ENCODE results near the gene FSCN2.
"Not testable (repeated sequence)": the region's sequence is repeated elsewhere in the genome, so short reads cannot be mapped to it uniquely, and the experiment has no call there.

The FSCN2 gene

GRCh38 chr17:81522491-81523401, 5.4 kb upstream of the FSCN2 start:
- intact Hi-C loops (cut with micrococcal nuclease) = no loop called here
- H3K27me3 Mint-ChIP-seq = peaks cover 73% of the 10 kb centered on the region
- H3K27ac Mint-ChIP-seq = no peak overlapping the region
- H3K4me1 Mint-ChIP-seq (ENCODE audit: low read depth) = peaks cover 18% of the 10 kb centered on the region
- H3K9me3 Mint-ChIP-seq = no peaks in the 10 kb centered on the region
- H3K4me3 Mint-ChIP-seq = no peak overlapping the region
- H3K36me3 Mint-ChIP-seq (ENCODE audit: low read depth) = peaks cover 6% of the 10 kb centered on the region

GRCh38 chr17:81523402-81524038, 4.7 kb upstream of the FSCN2 start:
- Mint-ChIP-seq H3K27me3 (peaks cover 77% of the 10 kb centered on the region), H3K27ac (no peak overlapping the region), H3K9me3 (no peaks in the 10 kb centered on the region), H3K36me3 (ENCODE audit: low read depth) (no peaks in the 10 kb centered on the region), H3K4me1 (ENCODE audit: low read depth) (peaks cover 11% of the 10 kb centered on the region), H3K4me3 (no peak overlapping the region)
- intact Hi-C loops (cut with micrococcal nuclease) = no loop called here

GRCh38 chr17:81524039-81524864, 3.9 kb upstream of the FSCN2 start:
- Mint-ChIP-seq H3K9me3 (no peaks in the 10 kb centered on the region), H3K4me3 (no peak overlapping the region), H3K27ac (no peak overlapping the region), H3K4me1 (ENCODE audit: low read depth) (peaks cover 8% of the 10 kb centered on the region), H3K36me3 (ENCODE audit: low read depth) (no peaks in the 10 kb centered on the region), H3K27me3 (peaks cover 84% of the 10 kb centered on the region)
- intact Hi-C loops (cut with micrococcal nuclease) = no loop called here

GRCh38 chr17:81524865-81525159, 3.4 kb upstream of the FSCN2 start:
- no peaks in the 10 kb centered on the region for H3K36me3 Mint-ChIP-seq (ENCODE audit: low read depth)
- no peak overlapping the region for H3K27ac Mint-ChIP-seq
- no peaks in the 10 kb centered on the region for H3K9me3 Mint-ChIP-seq
- H3K4me1 Mint-ChIP-seq (ENCODE audit: low read depth) = peaks cover 8% of the 10 kb centered on the region
- intact Hi-C loops (cut with micrococcal nuclease) = no loop called here
- H3K4me3 Mint-ChIP-seq = no peak overlapping the region
- H3K27me3 Mint-ChIP-seq = peaks cover 83% of the 10 kb centered on the region

GRCh38 chr17:81526662-81527571, 1.3 kb upstream of the FSCN2 start:
- Mint-ChIP-seq H3K36me3 (ENCODE audit: low read depth) (no peaks in the 10 kb centered on the region), H3K27me3 (peaks cover 70% of the 10 kb centered on the region), H3K4me3 (no peak overlapping the region), H3K27ac (no peak overlapping the region), H3K4me1 (ENCODE audit: low read depth) (peaks cover 8% of the 10 kb centered on the region), H3K9me3 (no peaks in the 10 kb centered on the region)
- intact Hi-C loops (cut with micrococcal nuclease) = no loop called here

- Mint-ChIP-seq H3K4me1 (ENCODE audit: low read depth) (peaks cover 6% of the 10 kb centered on the region), H3K36me3 (ENCODE audit: low read depth) (no peaks in the 10 kb centered on the region), H3K9me3 (no peaks in the 10 kb centered on the region), H3K4me3 (no peak overlapping the region), H3K27me3 (peaks cover 59% of the 10 kb centered on the region), H3K27ac (no peak overlapping the region)
- intact Hi-C loops (cut with micrococcal nuclease) = no loop called here
These were observed 140 bp downstream of the FSCN2 start for GRCh38 chr17:81528384-81528650.

- intact Hi-C loops (cut with micrococcal nuclease) = no loop called here
- Mint-ChIP-seq H3K27me3 (peaks cover 59% of the 10 kb centered on the region), H3K36me3 (ENCODE audit: low read depth) (no peaks in the 10 kb centered on the region), H3K27ac (no peak overlapping the region), H3K4me1 (ENCODE audit: low read depth) (peaks cover under 1% of the 10 kb centered on the region), H3K4me3 (no peak overlapping the region), H3K9me3 (no peaks in the 10 kb centered on the region)
These were observed 667 bp downstream of the FSCN2 start for GRCh38 chr17:81528651-81529436.

GRCh38 chr17:81529437-81529803, 1.2 kb downstream of the FSCN2 start:
- Mint-ChIP-seq H3K27me3 (peaks cover 58% of the 10 kb centered on the region), H3K36me3 (ENCODE audit: low read depth) (no peaks in the 10 kb centered on the region), H3K4me1 (ENCODE audit: low read depth) (no peaks in the 10 kb centered on the region), H3K27ac (no peak overlapping the region), H3K4me3 (no peak overlapping the region), H3K9me3 (no peaks in the 10 kb centered on the region)
- intact Hi-C loops (cut with micrococcal nuclease) = no loop called here

GRCh38 chr17:81531013-81531412, 2.8 kb downstream of the FSCN2 start:
- H3K9me3 Mint-ChIP-seq; H3K36me3 Mint-ChIP-seq (ENCODE audit: low read depth); H3K27ac Mint-ChIP-seq; H3K4me3 Mint-ChIP-seq; intact Hi-C loops (cut with micrococcal nuclease); H3K4me1 Mint-ChIP-seq (ENCODE audit: low read depth): not testable (repeated sequence)
- peaks cover 61% of the 10 kb centered on the region for H3K27me3 Mint-ChIP-seq

GRCh38 chr17:81531998-81532404, 3.8 kb downstream of the FSCN2 start:
- H3K36me3 Mint-ChIP-seq (ENCODE audit: low read depth); H3K27ac Mint-ChIP-seq; H3K9me3 Mint-ChIP-seq; H3K4me3 Mint-ChIP-seq; H3K4me1 Mint-ChIP-seq (ENCODE audit: low read depth); intact Hi-C loops (cut with micrococcal nuclease): not testable (repeated sequence)
- H3K27me3 Mint-ChIP-seq = peaks cover 59% of the 10 kb centered on the region

- Mint-ChIP-seq H3K27ac (no peak overlapping the region), H3K4me3 (no peak overlapping the region), H3K4me1 (ENCODE audit: low read depth) (peaks cover 6% of the 10 kb centered on the region), H3K36me3 (ENCODE audit: low read depth) (peaks cover 1% of the 10 kb centered on the region), H3K27me3 (peaks cover 59% of the 10 kb centered on the region), H3K9me3 (no peaks in the 10 kb centered on the region)
- intact Hi-C loops (cut with micrococcal nuclease) = no loop called here
These were observed 4.5 kb downstream of the FSCN2 start for GRCh38 chr17:81532490-81533287.

- intact Hi-C loops (cut with micrococcal nuclease) = no loop called here
- Mint-ChIP-seq H3K27me3 (peaks cover 62% of the 10 kb centered on the region), H3K4me1 (ENCODE audit: low read depth) (peaks cover 12% of the 10 kb centered on the region), H3K27ac (no peak overlapping the region), H3K36me3 (ENCODE audit: low read depth) (peaks cover 10% of the 10 kb centered on the region), H3K4me3 (no peak overlapping the region), H3K9me3 (no peaks in the 10 kb centered on the region)
These were observed 5.4 kb downstream of the FSCN2 start for GRCh38 chr17:81533339-81534141.
